Left cardiac atrium (tissue), 4 donors: ENCODE data around the gene TCOF1. TPM values are rescaled to one million over a fixed set of nuclear protein-coding genes. Genes with fewer than 3 reads are reported as not detected.

Experiments used
- ATAC-seq, 2 donors: fragments of 200-7000 bp; cut with Tn5 transposase; one replicate each; pipeline ENCODE4 v1.9.1; 2020; ENCODE audit warnings: mild to moderate bottlenecking in 2 of 2, moderate library complexity in 2 of 2
- DNase-seq: peaks from one replicate; pipeline ENCODE4 v3.0.0-alpha.2; 2020
- intact Hi-C, 2 donors: fragments of 100-400 bp; cut with DNase I; formaldehyde crosslinking; loops; one replicate each; pipeline versions ENCODE4 v1.14.1 to v1.15.1; 2022 to 2023
- total RNA-seq, 2 donors: library from RNA; stranded (reverse); fragmentation: NEBNext Ultra II Directional; extraction: Animal tissue kit (Norgen Biotek cat#: 25700); gene quantifications; one replicate each; pipeline ENCODE4 v1.2.1, GENCODE V29; 2021
- donor health status: DM: no; HTN: yes; CAD: no.
- donor health status: DM: no; HTN: yes; CAD: no; lungs with severe emphysema.
- donor health status: DM: yes; HTN: yes; CAD: no.
- donor health status: Dilated cardiomyopathy.

TCOF1 gene
- total RNA-seq, 2 donors from 2014 or later = 17.4 to 18.5 TPM

DNA sequence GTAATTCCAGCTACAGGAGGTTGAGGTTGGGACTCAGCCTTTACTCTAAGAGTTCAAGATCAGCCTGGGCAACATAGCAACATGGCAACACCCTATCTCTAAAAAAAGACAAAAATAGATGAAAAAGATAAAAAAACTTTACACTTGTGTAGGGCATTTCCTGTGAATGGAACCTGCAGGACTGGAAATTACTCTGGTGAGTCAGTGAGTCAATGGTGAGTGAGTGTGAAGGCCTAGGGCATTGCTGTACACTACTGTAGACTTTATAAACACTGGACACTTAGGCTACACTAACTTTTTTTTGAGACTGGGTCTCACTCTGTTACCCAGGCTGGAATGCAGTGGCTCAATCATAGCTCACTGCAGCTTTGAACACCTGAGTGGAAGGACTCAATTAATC lies 35.3 kb upstream of the TCOF1 start:
- no peak for ATAC-seq
- no peak for DNase-seq
- intact Hi-C loops = no loop called here

DNA sequence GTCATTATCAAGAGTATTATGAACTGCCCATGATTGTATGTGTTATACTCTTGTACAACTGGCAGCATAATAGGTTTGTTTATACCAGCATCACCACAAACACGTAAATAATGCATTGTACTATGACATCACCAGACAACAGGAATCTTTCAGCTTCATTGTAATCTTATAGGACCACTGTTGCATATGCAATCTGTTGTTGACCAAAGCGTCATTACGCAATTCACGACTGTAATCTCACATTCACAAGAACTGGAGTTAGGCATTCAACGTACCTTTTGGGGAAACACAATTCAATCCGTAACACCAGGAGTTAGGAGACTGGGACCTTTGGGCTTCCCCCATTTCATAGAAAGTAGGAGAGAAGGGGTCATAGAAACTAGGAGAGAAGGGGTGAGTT lies 34.4 kb upstream of the TCOF1 start:
- intact Hi-C loops = no loop called here
- no peak for ATAC-seq
- DNase-seq = no peak

DNA sequence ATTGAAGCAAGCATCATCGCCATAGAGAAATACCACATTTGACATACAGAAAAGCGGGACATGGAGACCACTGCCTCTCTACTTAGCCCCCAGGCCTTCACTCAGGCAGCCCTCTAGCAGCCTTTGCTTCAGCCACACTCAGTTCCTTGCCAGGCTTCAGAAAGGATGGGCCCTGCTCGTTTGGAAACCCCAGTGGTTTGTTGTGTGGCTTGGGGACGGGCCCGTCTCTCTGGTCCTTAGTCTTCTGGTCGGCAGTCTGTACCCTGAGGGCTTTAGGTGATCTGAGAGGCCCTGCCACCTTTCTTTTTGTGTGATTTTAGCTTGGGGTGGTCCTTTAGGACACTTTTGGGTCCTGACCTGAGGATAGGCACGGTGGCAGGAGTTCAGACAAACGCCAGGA lies 33.7 kb upstream of the TCOF1 start:
- intact Hi-C loops = no loop called here
- DNase-seq = no peak
- ATAC-seq = no peak

DNA sequence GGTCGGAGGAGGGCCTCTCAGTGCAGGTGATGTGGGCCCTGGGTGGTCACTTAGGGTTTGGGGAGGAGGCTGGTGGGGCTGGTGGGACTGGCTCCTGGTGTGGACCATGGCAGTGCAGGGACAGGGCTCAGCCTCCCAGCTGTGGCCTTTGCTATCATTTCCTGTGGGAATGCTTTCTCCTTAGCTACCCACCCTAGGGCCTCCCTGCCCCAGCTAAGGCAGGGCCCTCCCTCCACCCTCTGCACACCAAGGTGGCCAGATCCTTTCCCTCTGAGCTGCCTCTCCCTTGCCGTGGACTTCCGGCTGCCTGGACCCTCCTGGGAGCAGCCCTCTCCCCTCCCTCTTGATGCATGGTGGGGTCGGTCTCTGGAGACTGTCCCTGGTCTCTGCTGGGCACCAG lies 32.1 kb upstream of the TCOF1 start:
- intact Hi-C loops = no loop called here
- DNase-seq (no peak), ATAC-seq (no peak)

DNA sequence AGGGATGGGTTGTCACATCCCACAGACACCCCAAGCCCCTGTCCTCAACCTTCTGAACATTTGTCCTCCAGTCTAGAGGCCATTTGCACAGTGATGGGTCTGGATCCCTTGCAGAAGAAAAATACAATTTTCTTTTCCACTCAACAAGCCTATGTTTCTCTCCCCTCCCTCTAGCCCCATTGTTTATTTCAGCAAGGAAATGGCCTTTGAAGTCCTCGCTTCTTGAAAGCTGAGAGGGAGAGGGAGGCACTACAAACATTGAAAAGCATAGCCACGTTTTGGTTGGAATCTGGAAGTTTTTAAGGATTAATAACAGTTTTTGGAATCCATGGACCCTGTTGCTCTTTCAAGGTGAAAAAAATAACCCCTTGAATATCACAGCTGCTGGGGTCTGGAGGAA lies 30.8 kb upstream of the TCOF1 start:
- intact Hi-C loops = no loop called here
- no peak for DNase-seq
- no peak for ATAC-seq

DNA sequence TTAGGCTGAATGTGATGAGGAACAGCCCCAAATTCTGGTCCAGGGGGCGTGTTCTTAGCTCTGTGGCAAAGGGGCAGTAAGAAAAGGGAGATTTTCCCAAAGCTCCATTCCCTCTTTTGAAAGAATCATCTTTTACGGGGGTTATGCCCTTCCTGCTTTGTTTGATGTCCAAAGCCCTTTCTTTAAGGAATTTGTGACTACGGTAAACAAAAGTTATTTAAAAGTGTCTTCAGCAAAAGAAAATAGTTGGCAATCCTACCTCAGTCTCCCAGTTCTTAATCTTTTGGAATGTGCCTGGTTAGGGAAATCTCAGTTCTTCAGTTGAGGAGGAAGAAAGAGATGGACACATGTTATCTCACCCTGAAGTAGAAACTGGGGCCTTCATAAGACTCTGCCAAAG lies 30.4 kb upstream of the TCOF1 start:
- no peak for DNase-seq
- intact Hi-C loops = no loop called here
- no peak for ATAC-seq

DNA sequence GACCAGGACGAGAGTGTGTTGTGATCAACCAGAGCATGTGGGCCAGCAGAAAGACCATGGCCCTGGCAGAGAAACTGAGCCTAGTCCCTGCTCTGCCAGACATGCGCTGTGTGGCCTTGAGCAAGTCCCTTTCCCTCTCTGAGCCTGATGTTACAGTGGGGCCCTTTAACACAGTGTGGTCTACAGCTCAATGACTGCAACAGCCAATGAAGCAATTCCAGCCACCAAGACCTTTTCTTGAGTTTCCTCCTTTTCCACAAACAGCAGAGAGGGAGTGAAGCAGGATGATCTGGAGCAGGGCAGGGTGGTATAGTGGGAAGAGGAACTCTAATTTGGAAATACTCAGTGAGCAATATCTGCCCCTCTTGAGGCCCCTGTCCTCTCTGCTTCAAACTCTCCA lies 29.0 kb upstream of the TCOF1 start:
- DNase-seq (no peak), ATAC-seq (no peak)
- intact Hi-C loops = no loop called here

DNA sequence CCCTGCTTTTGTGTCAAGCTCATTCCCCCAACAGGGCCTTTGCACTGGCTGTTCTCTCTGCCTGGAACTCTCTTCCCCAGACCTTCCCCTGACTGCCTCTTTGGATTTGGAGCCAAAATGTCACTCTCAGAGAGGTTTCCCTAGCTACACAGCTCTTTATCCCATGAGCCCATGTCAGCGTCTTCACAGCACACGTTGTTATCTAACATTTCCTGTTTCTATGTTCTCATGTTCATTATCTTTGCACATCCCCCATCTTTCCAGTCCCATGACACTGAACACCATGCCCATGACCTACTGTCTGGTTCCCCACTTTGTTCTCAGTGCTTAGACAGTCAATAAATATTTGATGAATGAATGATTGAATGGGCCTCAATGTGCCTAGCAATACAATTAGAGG lies 28.5 kb upstream of the TCOF1 start:
- DNase-seq (no peak), ATAC-seq (no peak)
- intact Hi-C loops = no loop called here

DNA sequence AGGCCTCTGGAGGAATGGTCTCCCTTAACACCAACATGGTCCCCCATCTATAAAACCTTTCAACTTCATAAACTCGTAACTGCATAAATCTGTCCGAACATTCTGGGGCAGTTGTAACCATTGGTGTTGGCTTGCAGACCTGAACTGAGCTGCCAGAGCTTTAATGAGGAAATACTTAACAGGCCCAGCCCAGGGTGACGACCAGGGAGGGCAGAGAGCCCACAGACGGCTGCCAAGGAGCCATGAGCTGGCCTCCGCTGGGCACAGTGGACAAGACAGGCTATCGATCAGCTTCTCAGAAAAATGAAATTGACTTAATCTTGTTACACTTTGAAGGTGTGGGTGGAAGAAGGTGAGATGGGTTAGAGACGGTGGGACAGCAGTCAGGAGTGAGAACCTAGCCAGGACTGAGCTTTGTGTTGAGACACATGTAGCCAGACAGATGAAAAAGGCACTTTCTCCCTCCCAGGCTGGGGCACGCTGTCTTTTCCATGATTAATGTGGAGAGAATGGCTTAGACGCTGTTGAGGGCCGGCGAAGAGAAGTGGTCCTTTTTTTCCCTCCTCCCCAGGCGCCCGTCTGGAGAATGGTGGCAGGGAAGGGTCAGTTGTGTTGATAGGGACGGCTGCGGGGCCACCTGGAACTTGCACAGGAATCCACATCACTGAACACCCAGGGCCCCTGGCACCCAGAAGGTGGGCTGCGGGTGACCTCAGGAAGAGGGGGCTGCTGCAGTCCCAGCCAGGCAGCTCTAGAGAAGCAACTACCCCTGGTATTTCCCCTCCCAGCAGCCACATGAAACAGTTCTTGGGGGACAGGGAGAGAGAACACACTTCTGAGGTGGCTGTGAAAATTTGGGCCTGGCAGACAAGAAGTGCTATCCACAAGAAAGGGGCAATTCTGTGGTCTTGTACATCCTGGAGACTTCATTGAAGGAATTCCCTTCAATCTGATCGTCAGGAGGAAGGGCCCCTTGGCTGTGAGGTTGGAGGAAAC lies 27.3 kb upstream of the TCOF1 start:
- peak; percentile 30 for DNase-seq
- intact Hi-C loops = no loop called here
- peak in 1 of 2 donors; percentile 68 for ATAC-seq

DNA sequence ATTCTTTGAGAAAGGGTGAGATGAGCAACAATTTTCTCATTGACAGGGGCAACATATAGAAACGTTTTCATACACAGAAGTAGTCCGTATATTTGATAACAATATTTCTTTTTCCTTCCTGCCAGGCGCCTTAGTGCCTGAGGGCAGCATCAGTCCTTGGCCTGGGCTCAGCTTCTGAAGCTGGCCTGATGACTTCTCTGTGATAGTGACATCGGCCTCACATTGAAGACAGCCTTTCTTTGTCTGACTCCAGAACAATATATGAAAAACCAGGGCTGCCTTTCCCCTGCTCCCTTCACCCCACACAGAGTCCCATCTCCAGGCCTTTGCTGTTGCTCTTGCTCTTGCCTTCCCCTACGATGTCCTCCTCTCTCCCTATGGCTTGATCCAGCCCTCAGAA lies 24.1 kb upstream of the TCOF1 start:
- intact Hi-C loops = no loop called here
- DNase-seq = no peak
- no peak for ATAC-seq

DNA sequence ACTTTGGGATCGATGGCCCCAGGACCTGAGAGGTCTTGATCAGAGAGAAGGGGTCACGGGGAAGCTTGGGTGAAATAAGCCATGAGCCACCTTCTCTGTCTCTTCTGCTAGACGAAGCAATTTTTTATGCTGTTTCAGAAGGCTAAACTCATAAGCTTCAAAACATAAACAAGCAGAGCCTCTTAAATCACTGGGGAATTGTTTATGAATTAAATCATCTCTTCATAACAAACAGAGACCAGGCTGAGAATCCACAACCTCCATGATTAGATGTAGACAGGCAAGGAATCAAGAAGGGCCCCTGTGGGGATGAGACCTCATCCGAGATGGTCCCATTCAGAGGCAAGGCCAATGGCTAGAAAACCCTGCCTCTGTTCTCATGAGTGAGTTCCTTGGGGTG lies 21.7 kb upstream of the TCOF1 start:
- DNase-seq = no peak
- intact Hi-C loops = no loop called here
- no peak for ATAC-seq

DNA sequence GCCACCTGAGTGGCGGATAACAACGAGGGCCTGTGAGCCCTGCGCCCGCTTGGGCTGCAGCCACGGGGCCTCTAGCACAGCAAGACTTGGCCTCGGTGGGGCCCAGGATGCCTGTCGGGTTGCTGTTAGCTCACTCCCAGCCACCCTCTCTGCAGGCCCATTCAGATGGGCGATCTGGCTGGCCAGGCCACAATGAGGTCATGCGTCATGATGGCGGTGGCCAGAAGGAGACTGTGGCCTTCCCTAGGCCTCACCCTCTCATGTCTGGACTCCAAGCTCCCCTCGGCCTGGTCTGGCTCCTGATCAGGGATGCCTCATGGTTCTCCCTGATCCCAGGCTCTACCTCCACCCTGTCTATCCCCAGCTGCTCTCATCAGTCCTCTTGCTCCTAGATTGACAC lies 19.0 kb upstream of the TCOF1 start:
- intact Hi-C loops = no loop called here
- ATAC-seq (no peak), DNase-seq (no peak)

DNA sequence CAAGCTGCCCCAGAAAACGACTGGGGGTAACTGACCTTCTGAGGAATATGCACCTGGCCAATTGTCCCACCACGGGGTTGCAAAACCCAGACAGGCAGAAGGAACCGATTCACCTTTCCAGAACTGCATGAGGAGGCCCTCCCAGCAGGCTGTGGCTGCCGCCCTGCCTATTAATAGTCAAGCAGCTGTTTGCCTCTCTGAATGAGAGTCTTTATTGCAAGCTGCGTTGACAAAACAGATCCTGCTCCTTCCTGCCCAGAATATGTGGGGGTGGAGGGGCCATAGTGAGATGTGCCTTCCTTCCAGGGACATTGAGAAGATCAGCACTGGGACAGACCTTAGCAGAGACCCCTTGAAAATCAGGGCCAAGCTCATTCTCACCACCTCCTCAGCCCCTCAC lies 18.3 kb upstream of the TCOF1 start:
- no peak for ATAC-seq
- no peak for DNase-seq
- intact Hi-C loops = no loop called here

DNA sequence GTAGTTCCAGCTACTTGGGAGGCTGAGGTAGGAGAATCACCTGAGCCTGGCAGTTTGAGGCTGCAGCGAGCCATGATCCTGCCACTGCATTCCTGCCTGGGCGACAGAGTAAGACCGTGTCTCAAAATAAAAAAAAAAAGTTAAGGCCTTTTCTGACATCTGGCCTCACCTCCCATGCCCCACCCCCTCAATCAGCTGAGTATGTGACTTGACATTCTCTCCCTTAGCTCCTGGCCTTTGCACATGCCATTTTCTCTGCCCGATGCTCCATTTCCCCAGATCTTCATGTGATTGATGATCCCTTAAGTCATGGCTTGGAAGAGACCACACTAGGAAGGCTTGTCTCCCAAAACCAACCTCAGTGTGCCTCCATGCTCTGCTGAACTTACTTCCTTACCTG lies 17.7 kb upstream of the TCOF1 start:
- no peak for ATAC-seq

DNA sequence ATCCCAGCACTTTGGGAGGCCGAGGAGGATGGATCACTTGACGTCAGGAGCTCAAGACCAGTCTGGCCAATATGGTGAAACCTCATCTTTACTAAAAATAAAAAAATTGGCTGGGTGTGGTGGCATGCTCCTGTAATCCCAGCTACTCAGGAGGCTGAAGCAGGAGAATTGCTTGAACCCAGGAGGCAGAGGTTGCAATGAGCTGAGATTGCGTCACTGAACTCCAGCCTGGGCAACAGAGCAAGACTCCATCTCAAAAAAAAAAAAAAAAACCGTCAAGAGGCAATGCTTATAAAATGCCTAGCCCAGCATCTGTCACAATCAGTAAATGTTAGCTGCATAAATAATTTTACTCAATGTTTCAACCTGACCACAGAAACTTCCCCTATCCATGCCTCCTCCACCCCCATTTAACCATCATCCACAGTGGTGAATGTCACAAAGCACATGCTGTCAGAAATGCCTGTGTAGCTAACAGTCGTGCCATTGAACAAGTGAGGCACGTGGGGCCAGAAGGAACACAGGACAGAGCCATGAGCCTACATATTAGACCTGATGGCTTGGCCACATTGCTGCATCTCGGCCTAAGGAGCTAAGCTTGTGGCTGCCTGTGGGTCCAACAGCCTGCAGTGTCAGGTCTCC lies 16.8 kb upstream of the TCOF1 start:
- DNase-seq = no peak
- no peak for ATAC-seq
- intact Hi-C loops = no loop called here

More for the DNA sequence above, 17.7 kb upstream of the TCOF1 start:
- intact Hi-C loops = no loop called here
- DNase-seq = no peak

DNA sequence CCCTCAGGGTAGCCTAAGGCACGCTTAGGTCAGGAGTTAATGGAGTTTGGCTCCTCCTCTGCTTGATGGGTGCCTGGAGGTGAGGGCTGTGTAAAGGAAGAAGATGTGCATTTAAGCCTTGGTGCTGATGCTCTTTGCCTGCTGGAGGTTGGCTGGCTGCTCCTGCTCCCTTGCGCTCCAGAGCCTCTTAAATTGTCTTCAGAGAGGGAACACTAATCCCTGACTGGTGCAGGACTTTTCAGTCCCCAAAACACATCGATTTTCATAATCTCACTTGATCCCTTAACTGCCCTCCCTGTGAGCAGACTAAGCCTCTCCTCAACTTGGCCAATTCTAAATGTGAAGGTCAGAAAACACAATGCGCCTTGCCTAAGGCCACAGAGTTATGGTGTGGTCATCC lies 16.2 kb upstream of the TCOF1 start:
- ATAC-seq = no peak
- intact Hi-C loops = no loop called here
- DNase-seq = no peak

DNA sequence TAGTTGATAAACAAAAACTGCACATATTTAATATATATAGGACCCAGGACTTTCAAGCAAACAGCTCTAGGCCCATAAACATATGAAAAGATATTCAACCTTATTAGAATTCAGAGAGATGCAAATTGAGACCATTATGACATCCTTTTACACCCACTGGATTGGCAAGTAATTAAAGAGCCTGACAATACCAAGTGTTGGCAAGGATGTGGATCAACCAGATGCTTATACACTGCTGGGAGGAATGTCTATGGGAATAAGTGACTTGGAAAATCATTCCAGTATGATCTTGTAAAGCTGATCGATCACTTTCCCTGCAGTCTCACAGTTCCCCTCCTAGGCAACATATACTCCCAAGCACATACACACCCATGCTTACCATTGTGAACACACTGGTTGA lies 15.5 kb upstream of the TCOF1 start:
- DNase-seq (no peak), ATAC-seq (no peak)
- intact Hi-C loops = loop anchor here in 1 of 2 donors (2.0 kb wide), 1 partner anchor 67 kb away; no protein-coding TSS in a partner anchor

DNA sequence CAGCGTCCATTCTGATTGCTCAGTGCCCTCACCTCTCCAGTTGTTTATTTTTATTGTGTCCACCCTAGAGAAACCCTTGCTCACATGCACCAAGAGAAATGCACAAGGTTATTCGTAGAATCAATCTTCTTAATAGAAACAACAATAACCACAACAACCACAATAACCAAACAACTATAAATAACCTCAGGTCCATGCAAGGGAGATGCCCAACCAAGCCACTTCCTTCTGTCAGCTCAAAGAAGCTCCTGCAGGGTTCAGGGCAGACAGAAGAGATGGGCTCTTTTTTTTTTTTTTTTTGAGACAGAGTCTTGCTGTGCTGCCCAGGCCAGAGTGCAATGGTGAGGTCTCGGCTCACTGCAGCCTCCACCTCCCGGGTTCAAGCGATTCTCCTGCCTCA lies 14.9 kb upstream of the TCOF1 start:
- intact Hi-C loops = loop anchor here in 1 of 2 donors (2.0 kb wide), 1 partner anchor 68 kb away; no protein-coding TSS in a partner anchor
- ATAC-seq = no peak
- DNase-seq = no peak

DNA sequence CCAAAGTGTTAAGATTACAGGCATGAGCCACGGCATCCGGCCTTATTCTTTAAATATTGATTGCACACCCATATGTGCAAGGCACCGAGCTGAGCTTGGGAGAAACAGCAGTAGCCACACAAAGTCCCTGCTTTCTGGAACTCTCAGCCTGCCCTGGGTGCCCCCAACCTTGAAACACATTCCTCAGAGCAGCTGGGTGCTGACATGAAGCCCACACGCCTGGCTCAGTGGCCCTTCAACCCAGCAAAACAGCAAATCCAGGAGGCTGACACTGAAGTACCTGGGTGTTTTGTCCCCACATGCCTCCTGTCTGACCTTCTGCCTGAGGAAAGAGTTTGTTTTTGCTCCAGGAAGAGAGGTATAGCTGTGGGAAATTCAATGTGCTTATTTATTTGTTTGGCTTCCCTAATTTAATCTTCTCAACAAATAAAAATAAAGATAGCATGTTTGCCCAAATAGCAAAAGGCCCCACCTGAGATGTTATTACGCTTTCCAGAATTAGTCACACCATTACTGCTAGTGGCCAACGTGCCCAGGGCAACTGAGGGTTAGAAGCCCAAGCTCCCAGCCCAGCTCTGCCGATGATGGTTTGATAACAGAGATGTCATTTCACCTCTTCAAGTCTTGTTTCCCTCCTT lies 13.4 kb upstream of the TCOF1 start:
- intact Hi-C loops = loop anchor here in 1 of 2 donors (2.0 kb wide), 1 partner anchor 69 kb away; no protein-coding TSS in a partner anchor
- DNase-seq (no peak), ATAC-seq (no peak)

DNA sequence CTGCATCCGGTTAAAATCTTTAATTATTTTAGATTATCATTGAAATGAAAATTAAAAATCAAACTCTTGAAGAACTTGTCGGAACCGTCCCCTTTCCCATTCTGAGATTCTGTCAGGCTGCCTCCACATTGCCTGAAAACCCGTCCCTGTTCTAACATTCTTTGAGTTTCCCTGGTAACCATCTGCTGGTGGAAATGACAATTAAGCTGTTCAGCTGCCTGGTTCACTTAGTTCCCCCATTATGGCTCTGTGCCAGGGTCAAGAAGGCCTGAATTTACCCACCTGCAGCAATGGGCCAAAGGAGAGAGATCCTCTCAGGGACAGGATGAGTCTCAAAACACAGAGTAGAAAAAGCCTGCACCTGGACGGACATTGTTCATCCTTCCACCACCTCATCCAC lies 11.8 kb upstream of the TCOF1 start:
- ATAC-seq = no peak
- DNase-seq = no peak
- intact Hi-C loops = no loop called here
